Measurements from ENCODE around the gene TMEM170B.

TMEM170B gene

GRCh38 chr6:11537229-11538051, at the start of gene TMEM170B:
Gene TMEM170B, plus strand, starts transcription at chr6:11537749. Its CDS starts 529 bp downstream, at chr6:11538278.
- peak; percentile 92 for DNase-seq

GRCh38 chr6:11490996-11491395, 46.6 kb upstream of the TMEM170B start:
- DNase-seq = no peak

GRCh38 chr6:11491596-11492463, 45.7 kb upstream of the TMEM170B start:
- DNase-seq = no peak

GRCh38 chr6:11492464-11493290, 44.9 kb upstream of the TMEM170B start:
- DNase-seq = no peak

- no peak for DNase-seq
These were observed 43.6 kb upstream of the TMEM170B start for GRCh38 chr6:11493974-11494373.

GRCh38 chr6:11494786-11495564, 42.6 kb upstream of the TMEM170B start:
- DNase-seq = no peak

GRCh38 chr6:11495565-11496145, 41.9 kb upstream of the TMEM170B start:
- no peak for DNase-seq

GRCh38 chr6:11496152-11497060, 41.1 kb upstream of the TMEM170B start:
- peak; percentile 60 for DNase-seq

- DNase-seq = no peak
These were observed 40.4 kb upstream of the TMEM170B start for GRCh38 chr6:11497107-11497506.

- DNase-seq = no peak
These were observed 39.7 kb upstream of the TMEM170B start for GRCh38 chr6:11497881-11498280.

GRCh38 chr6:11500008-11500407, 37.5 kb upstream of the TMEM170B start:
- DNase-seq = no peak

GRCh38 chr6:11509471-11509870, 28.1 kb upstream of the TMEM170B start:
- DNase-seq = no peak

GRCh38 chr6:11514672-11515071, 22.9 kb upstream of the TMEM170B start:
- no peak for DNase-seq

- DNase-seq = no peak
These were observed 21.8 kb upstream of the TMEM170B start for GRCh38 chr6:11515763-11516162.

GRCh38 chr6:11522812-11523605, 14.5 kb upstream of the TMEM170B start:
- DNase-seq = no peak

GRCh38 chr6:11525468-11526155, 11.9 kb upstream of the TMEM170B start:
- DNase-seq = no peak

GRCh38 chr6:11526156-11526505, 11.4 kb upstream of the TMEM170B start:
- DNase-seq = no peak

GRCh38 chr6:11527274-11527870, 10.2 kb upstream of the TMEM170B start:
- no peak for DNase-seq

GRCh38 chr6:11528996-11529395, 8.6 kb upstream of the TMEM170B start:
- DNase-seq = no peak
